NCI-H69 (cell line): ENCODE measurements around the gene KCNH8.
A peak's percentile ranks its signal among the peaks of the same experiment; 100 is the strongest.

Source experiments
- DNase-seq: peaks from one replicate; lab custom pipeline; 2025; lab: John Stamatoyannopoulos, UW

KCNH8 gene

GRCh38 chr3:19250959-19251610 is 102.8 kb downstream of the KCNH8 start:
- peak; percentile 96 for DNase-seq

GRCh38 chr3:19254189-19254588 is 105.9 kb downstream of the KCNH8 start:
- DNase-seq: no peak

- no peak for DNase-seq
These were observed 106.6 kb downstream of the KCNH8 start for GRCh38 chr3:19254784-19255338.

DNA sequence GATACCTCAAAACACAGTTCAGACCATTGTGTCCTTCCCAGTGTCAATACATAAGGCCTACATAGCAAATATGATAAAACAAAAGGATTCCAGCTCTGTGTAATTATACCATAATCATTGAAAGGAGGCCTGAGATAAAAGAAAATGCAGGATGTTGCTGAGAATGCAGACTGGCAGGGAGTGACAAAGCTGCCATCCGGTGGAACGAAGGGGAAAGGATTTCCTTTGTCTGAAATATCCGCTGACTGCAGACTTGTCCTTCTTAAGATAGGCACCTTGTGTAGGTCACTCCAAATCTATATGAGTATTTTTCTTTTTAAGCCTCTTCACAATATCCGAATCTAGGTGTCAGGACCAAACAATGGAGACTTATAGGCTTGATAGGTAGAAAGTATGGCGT is 108.0 kb downstream of the KCNH8 start:
- peak; percentile 44 for DNase-seq

GRCh38 chr3:19263606-19264005 is 115.3 kb downstream of the KCNH8 start:
- no peak for DNase-seq

GRCh38 chr3:19264424-19264823 is 116.1 kb downstream of the KCNH8 start:
- DNase-seq: no peak

- DNase-seq: no peak
These were observed 118.7 kb downstream of the KCNH8 start for GRCh38 chr3:19267040-19267439.

DNA sequence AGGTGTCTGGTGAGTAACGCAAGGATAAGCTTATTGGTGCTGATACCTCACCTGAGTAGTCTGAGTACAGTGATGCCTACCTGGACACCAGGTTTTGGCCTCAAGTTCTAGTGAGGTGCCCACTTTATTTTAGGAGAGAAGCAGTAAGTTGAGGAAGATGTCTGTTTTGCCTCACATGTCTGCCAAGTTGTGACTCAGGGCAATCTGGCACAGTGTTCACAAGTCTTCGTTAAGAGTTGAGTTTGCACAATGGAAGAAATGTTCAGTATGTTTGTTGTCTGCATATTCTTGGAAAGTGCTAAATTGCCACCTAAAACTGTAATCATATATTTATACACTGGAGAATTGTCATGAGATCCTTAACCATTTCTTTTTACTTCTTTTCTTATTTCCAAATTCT is 122.2 kb downstream of the KCNH8 start:
- DNase-seq: no peak

DNA sequence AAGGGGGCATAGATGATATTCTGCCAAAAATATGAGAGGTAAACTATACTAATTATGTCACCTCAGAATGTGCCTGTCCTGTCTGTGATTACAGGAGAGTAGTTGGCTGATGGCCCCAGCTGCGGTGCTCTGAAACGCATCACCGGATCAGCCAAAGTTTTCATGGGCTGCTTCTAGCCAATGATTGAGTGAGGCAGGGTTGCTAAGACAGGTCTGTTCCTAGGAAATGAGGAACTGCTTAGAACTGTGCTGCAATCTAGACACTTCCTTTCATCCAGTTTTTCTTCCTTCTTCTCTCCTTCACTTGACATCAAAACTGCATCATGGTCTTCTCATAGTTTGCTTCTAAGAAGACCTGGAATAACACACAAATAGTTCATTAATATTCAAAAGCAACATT is 124.0 kb downstream of the KCNH8 start:
- no peak for DNase-seq

- DNase-seq: no peak
These were observed 124.8 kb downstream of the KCNH8 start for GRCh38 chr3:19273091-19273490.

DNA sequence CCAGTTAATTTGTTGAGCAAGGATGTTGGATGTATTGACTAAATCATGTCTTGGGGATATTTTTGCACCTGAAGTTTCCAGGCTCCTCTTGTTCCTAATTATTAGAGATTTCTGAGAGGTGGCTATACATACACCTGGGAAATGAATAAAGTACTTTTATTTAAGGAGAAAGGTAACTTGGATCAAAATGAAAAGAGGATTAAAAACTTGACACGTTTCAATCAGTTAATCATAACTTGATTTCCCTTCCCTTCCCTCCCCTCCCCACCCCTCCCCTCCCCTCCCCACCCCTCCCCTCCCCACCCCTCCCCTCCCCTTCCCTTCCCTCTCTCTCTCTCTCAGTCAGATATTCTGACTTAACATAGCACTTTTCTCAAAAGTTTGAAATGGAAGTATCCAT is 126.3 kb downstream of the KCNH8 start:
- no peak for DNase-seq

- no peak for DNase-seq
These were observed 136.7 kb downstream of the KCNH8 start for GRCh38 chr3:19284974-19285373.

DNA sequence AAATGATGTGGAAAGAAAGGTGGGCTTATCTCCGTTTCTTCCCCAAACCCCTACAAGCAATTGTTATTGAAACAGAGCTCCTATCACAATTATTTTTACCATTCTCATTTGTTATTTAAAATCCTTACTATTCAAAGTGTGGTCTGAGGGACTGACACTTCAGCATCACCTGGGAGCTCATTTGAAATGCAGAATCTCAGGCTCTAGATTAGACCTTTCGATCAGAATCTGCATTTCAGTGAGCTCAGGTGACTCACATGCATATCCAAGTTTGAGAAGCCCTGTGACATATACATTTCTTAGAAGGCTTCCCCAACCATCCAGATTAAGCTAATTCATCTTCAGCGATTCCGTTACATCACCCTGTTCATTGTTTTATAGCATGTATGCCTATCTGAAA is 145.0 kb downstream of the KCNH8 start:
- no peak for DNase-seq

DNA sequence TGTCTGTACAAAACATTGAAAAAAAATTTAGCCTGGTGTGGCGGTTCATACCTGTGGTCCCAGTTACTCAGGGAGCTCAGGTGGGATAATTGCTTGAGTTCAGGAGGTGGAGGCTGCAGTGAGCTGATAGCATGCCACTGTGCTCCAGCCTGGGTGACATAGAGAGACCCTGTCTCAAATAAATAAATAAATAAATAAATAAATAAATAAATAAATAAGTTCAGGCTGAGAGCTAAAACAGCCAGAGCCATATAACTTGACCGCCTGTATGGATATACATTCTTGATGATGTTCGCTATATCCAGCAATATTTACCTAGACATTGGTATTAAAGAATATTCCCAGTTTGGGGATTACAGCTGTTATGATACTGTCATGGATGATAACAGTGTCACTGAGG is 146.9 kb downstream of the KCNH8 start:
- DNase-seq: no peak

DNA sequence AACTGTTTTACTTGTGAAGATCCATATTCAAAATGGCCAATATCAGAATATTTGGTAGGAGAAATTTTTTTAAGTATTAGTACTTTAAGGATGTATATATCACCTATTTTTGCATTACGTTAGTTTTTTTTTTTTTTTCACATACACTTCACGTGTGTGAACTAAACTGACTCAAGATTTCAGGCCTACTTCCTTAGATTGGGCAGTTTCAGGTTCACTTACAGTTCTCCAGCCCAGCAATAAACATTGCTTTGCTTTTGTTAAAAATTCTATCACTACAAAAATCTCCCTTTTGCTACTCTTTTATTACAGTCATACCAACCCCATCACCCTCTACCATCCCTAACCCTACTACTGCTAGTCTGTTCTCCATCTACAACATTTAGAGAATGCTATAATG is 183.6 kb downstream of the KCNH8 start:
- no peak for DNase-seq

- peak; percentile 21 for DNase-seq
These were observed 185.8 kb downstream of the KCNH8 start for GRCh38 chr3:19334120-19334519.

GRCh38 chr3:19338769-19339168 is 190.5 kb downstream of the KCNH8 start:
- no peak for DNase-seq

DNA sequence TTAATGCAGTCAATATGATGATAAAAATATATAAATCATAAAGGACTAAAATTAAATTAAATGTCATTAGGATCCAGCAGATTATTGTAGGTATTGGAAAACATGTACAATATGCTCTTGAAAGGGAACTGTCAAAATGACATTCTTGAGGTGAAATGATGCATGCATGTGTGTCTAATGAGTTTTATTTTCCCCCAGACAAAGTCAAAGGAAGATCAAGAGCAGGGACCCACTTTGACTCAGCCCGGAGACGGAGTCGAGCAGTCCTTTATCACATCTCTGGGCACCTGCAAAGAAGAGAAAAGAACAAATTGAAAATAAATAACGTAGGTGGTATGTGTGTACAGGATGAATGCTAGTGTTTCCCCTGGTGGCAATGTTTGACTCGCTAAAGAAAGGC is 194.1 kb downstream of the KCNH8 start:
- DNase-seq: no peak

- no peak for DNase-seq
These were observed 198.4 kb downstream of the KCNH8 start for GRCh38 chr3:19346759-19347158.

DNA sequence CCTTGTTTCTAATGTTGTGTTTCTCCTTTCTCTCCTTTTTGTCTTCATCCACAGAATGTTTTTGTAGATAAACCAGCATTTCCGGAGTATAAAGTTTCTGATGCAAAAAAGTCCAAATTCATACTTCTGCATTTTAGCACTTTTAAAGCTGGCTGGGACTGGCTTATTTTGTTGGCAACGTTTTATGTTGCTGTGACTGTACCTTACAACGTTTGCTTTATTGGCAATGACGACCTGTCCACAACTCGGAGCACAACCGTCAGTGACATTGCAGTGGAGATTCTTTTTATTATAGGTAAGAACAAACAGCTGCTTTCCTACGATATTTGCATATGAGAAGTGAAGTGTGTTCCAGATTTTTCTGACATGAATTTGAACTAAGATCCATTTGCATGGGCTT is 199.4 kb downstream of the KCNH8 start:
- DNase-seq: no peak

DNA sequence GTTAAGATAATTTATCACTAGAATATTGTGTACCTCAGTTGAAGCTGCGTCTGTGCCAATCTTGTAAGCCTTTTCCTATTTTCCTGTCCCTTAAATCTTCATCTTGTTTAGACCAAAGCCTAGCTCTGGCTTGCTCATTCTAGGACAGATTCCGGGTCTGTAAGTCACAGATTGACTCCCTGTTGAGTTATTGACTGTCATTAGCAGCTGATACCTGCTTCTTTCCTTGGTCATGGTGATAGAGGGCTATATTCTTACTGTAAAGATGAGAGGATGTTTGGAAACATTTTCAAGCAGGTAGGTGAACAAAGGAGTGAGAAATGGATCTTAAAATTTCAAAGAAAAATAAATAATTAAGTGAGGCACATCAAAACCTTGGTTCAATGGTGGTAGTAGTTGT is 200.2 kb downstream of the KCNH8 start:
- no peak for DNase-seq

DNA sequence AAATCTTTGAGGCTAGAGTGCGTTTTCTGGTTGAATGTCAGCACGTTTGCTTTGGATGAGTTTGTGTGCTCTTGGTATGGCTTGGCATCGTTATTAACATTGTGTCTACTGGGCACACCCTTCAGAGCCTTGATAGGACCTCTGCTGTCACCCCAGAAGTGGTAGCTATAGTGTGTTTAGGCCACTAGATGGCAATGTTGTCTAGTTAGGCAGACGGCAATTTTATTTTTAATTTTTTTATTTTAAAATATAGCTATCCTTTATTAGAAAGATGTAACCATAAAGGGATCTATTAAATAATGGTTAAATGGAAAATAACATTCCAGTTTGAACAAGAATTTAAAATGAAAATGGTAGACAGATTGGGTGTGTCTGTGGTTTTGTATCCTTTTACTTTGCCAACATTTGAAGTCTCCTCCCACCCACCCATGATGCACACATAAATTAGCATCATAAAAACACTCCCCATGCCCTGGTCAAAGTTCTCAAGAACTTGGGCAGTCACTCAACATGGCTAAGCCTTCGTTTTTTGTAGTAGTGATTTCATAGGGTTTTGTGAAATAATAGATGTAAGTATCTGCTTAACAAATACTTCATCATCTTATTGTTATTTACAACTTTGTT is 200.7 kb downstream of the KCNH8 start:
- DNase-seq: peak; percentile 31

DNA sequence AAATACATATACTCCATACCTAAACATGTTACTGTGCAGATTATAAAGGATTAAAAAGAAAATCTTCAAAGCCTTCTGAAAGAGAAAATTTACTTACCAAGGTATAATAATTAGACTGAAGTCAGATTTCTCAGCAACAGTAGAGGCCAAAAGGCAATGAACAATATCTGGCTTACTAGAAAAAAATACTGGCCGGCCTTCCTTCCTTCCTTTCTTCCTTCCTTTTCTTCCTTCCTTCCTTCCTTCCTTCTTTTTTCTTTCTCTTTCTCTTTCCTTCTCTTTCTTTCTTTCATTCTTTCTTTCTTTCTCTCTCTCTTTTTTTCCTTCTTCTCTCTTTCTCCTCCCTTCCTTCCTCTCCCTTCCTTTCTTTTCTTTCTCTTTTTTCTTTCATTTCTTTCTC is 209.6 kb downstream of the KCNH8 start:
- DNase-seq: no peak

DNA sequence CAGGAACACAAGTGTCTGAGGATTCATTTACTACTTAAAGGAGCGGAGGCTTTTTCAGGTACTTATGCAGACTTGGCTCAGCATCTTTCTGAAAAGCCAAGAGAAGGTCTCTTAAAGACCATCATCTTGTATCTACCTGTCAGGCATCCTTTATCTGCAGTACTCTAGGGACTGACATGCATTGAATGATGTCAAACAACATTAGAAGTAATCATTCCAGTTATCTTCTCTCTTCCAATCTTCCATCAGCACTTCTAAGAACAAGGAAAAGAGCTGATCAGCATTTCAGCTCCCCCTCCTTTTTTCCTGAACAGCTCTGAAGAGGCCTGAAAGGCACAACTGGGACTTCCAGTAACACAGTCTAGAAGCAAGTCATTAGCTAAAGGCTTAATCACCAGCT is 214.8 kb downstream of the KCNH8 start:
- no peak for DNase-seq
